ENCODE measurements around the gene ZNF532. TPM values are rescaled to one million over a fixed set of nuclear protein-coding genes. Genes with fewer than 3 reads are reported as not detected.

Gene ZNF532
- total RNA-seq, 4 donors from 2014 or later = 48.3 to 128 (median 96.2) TPM

DNA sequence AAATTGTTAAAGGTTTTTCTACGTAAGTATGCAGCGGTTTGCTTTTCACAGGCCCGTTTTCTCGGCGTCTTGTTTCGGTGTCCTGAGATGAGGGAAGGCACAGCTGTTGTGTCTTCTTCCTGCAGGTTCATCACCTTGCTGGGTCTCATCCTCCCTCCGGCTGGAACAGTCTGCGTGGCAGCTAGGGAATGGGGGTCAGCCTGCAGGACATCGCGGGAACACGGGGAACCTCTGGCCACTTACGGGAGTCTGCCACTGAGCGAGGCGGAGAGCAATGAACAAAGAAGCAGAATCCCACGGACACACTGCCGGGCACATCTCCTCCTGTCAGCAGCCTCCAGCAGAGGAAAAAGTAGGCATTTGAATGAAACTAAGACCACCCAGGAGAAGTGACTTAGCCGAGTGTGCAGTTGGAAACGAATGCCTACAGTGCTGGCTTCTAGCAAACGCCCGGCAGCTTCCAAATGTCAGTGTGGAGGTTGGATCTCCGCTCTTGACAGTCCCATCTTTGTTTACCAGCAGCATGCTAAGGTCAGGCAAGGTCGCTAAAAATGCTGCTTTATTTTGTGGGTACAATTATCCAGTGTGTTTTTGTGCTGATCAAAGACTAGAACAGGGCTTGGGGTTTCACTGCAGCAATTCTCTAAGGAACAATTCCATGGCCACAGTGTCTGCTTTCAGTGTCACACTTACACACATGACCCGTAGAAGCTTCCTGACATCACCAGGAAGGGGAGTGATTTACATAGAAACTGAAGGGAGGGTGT, 165.2 kb downstream of the ZNF532 start:
- Histone ChIP-seq H3K27ac (no peak overlapping the region), H3K4me3 (no peak overlapping the region), H3K36me3 (no peaks in the 10 kb centered on the region), H3K4me1 (no peaks in the 10 kb centered on the region), H3K27me3 (no peaks in the 10 kb centered on the region), H3K9me3 (no peaks in the 10 kb centered on the region)
- no peak for ATAC-seq
- WGBS, 2 donors (ENCODE audit: low coverage in 1 of 2) = 73 to 83% methylated on average over 3 to 12 of the region's 23 CpGs
- TF ChIP-seq, protein P1, sequence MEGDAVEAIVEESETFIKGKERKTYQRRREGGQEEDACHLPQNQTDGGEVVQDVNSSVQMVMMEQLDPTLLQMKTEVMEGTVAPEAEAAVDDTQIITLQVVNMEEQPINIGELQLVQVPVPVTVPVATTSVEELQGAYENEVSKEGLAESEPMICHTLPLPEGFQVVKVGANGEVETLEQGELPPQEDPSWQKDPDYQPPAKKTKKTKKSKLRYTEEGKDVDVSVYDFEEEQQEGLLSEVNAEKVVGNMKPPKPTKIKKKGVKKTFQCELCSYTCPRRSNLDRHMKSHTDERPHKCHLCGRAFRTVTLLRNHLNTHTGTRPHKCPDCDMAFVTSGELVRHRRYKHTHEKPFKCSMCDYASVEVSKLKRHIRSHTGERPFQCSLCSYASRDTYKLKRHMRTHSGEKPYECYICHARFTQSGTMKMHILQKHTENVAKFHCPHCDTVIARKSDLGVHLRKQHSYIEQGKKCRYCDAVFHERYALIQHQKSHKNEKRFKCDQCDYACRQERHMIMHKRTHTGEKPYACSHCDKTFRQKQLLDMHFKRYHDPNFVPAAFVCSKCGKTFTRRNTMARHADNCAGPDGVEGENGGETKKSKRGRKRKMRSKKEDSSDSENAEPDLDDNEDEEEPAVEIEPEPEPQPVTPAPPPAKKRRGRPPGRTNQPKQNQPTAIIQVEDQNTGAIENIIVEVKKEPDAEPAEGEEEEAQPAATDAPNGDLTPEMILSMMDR (IDR thresholded peaks at IDR 0.05) = no peak
- TF ChIP-seq POLR2AphosphoS5 (IDR thresholded peaks at IDR 0.05) (no peak), EP300 (IDR thresholded peaks at IDR 0.05) (no peak), POLR2A (IDR thresholded peaks at IDR 0.05) (no peak)

DNA sequence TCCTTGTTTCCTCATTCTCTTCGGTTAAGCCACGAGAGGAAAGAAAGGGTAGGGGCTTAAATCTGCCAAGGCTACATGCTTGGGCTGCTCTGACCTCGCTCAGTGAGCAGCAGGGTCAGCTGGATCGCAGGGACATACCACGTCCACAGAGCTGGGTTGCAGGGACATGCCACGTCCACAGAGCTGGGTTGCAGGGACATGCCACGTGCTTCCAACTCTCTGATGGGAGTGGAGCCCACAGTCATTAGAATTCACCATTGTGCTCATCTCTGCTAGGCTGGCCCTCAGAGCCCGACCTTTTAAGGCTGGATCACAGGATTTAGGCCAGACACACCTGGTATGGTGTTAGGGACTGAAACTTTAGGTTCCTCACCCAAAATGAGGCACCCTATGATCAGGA, 167.6 kb downstream of the ZNF532 start:
- WGBS, 2 donors (ENCODE audit: low coverage in 1 of 2) = 84% methylated on average over 6 of the region's 8 CpGs; no CpG with 5 or more reads in 1 of the 2 donors

DNA sequence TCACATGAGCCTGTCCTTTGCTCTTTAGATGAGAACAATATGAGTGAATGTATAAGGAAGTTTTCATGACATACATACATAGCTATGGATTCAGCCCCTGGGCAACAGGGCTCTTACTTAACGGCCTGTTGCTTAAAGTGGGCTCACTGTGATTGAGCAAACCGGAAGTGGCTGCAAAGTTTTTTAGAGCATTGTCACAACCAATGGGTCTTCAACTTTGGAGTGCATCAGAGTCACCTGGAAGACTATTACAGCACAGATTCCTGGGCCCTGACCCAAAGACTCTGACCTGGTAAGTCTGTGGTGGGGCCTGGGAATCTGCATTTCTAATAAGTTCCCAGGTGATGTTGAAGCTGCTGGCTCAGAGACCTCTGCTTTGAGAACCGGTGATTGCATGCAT, 168.7 kb downstream of the ZNF532 start:
- H3K36me3 ChIP-seq = no peaks in the 10 kb centered on the region
- no peaks in the 10 kb centered on the region for H3K9me3 ChIP-seq
- H3K4me3 ChIP-seq = no peak overlapping the region
- no peak for TF ChIP-seq POLR2AphosphoS5 (IDR thresholded peaks at IDR 0.05)
- TF ChIP-seq POLR2A (IDR thresholded peaks at IDR 0.05) = no peak
- TF ChIP-seq, protein P1 (IDR thresholded peaks at IDR 0.05) = no peak
- TF ChIP-seq EP300 (IDR thresholded peaks at IDR 0.05) = no peak
- WGBS, 2 donors (ENCODE audit: low coverage in 1 of 2) = 69% methylated on average over 2 of the region's 3 CpGs; no CpG with 5 or more reads in 1 of the 2 donors
- H3K4me1 ChIP-seq = no peaks in the 10 kb centered on the region
- no peaks in the 10 kb centered on the region for H3K27me3 ChIP-seq
- H3K27ac ChIP-seq = no peak overlapping the region
- ATAC-seq = no peak

More for the DNA sequence above, 167.6 kb downstream of the ZNF532 start:
- Histone ChIP-seq H3K4me1 (no peaks in the 10 kb centered on the region), H3K9me3 (no peaks in the 10 kb centered on the region), H3K4me3 (no peak overlapping the region), H3K27ac (no peak overlapping the region), H3K36me3 (no peaks in the 10 kb centered on the region), H3K27me3 (no peaks in the 10 kb centered on the region)
- no peak for ATAC-seq
- no peak for TF ChIP-seq EP300 (IDR thresholded peaks at IDR 0.05)
- TF ChIP-seq, protein P1 (IDR thresholded peaks at IDR 0.05) = no peak

DNA sequence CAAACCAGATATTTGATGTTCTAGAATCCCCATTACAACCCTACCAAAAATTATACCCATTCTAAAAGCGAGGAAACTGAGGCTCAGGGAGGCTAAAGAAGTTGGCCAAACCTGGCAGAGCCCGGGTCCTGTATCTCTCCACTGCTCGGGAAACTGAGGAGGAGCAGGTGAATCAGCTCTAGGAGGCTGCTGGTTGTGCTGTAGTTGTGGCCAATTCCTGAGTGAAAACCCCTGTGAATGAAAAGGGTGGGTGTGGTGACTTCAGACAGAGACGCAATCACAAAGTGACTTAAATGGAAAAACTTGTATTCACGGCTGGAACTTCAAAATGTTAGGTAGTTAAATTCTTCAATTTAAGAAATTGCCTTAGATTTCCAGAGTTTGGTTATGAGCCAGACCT, 169.3 kb downstream of the ZNF532 start:
- no peak for ATAC-seq
- Histone ChIP-seq H3K27me3 (no peaks in the 10 kb centered on the region), H3K9me3 (no peaks in the 10 kb centered on the region), H3K4me3 (no peak overlapping the region), H3K36me3 (no peaks in the 10 kb centered on the region), H3K27ac (no peak overlapping the region), H3K4me1 (no peaks in the 10 kb centered on the region)
- WGBS, 2 donors (ENCODE audit: low coverage in 1 of 2) = 65 to 67% methylated on average over 4 to 5 of the region's 5 CpGs
- no peak for TF ChIP-seq POLR2A (IDR thresholded peaks at IDR 0.05)
- TF ChIP-seq, protein P1 (IDR thresholded peaks at IDR 0.05) = no peak
- no peak for TF ChIP-seq POLR2AphosphoS5 (IDR thresholded peaks at IDR 0.05)
- no peak for TF ChIP-seq EP300 (IDR thresholded peaks at IDR 0.05)

DNA sequence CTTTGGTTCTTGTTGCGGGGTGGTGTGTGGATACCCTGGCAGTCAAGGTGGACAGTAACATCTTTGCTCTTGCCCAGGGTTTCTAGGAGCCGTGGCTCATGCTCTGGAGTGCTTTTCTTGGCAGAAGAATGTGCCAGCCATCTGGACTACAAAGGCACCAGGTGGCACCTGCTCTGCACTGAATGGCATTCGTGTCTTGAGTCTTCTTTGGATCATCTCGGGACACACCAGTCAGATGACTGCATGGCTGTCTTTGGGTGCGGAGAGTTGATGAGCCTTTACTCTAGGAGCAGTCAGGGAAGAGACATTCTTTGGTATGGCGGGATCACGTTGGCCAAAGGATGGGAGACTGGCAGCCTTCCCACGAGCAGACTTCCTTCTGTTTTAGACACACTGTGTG, 170.9 kb downstream of the ZNF532 start:
- no peak for TF ChIP-seq POLR2AphosphoS5 (IDR thresholded peaks at IDR 0.05)
- no peak for TF ChIP-seq POLR2A (IDR thresholded peaks at IDR 0.05)
- TF ChIP-seq EP300 (IDR thresholded peaks at IDR 0.05) = no peak
- TF ChIP-seq, protein P1 (IDR thresholded peaks at IDR 0.05) = no peak
- no peaks in the 10 kb centered on the region for H3K27me3 ChIP-seq
- H3K4me3 ChIP-seq = no peak overlapping the region
- 84 to 93% methylated on average over 2 to 3 of the region's 8 CpGs for WGBS, 2 donors (ENCODE audit: low coverage in 1 of 2)
- ATAC-seq = no peak
- no peak overlapping the region for H3K27ac ChIP-seq
- no peaks in the 10 kb centered on the region for H3K9me3 ChIP-seq
- H3K4me1 ChIP-seq = no peaks in the 10 kb centered on the region
- H3K36me3 ChIP-seq = no peaks in the 10 kb centered on the region
